ENCODE data around the gene RIPK4. TPM values are rescaled to one million over a fixed set of nuclear protein-coding genes. Genes with fewer than 3 reads are reported as not detected.
A peak's percentile ranks its signal among the peaks of the same experiment; 100 is the strongest.

Gene RIPK4
- total and polyA plus RNA-seq, 8 donors: 8.7 to 37.6 (median 21.2) TPM

GRCh38 chr21:41746744-41747006 is 20.2 kb downstream of the RIPK4 start:
- Histone ChIP-seq H3K4me3 (no peak overlapping the region), H3K9me3 (no peaks in the 10 kb centered on the region), H3K36me3 (peaks cover 22 to 78% (median 66%) of the 10 kb centered on the region in 4 donors), H3K27ac (no peak overlapping the region), H3K27me3 (peaks cover 0 to 31% (median 0%) of the 10 kb centered on the region in 3 donors), H3K4me1 (peaks cover 5 to 42% (median 19%) of the 10 kb centered on the region in 4 donors)
- no peak for TF ChIP-seq POLR2AphosphoS5 (IDR thresholded peaks at IDR 0.05)
- TF ChIP-seq, protein P1, sequence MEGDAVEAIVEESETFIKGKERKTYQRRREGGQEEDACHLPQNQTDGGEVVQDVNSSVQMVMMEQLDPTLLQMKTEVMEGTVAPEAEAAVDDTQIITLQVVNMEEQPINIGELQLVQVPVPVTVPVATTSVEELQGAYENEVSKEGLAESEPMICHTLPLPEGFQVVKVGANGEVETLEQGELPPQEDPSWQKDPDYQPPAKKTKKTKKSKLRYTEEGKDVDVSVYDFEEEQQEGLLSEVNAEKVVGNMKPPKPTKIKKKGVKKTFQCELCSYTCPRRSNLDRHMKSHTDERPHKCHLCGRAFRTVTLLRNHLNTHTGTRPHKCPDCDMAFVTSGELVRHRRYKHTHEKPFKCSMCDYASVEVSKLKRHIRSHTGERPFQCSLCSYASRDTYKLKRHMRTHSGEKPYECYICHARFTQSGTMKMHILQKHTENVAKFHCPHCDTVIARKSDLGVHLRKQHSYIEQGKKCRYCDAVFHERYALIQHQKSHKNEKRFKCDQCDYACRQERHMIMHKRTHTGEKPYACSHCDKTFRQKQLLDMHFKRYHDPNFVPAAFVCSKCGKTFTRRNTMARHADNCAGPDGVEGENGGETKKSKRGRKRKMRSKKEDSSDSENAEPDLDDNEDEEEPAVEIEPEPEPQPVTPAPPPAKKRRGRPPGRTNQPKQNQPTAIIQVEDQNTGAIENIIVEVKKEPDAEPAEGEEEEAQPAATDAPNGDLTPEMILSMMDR (IDR thresholded peaks at IDR 0.05): no peak
- TF ChIP-seq POLR2A (IDR thresholded peaks at IDR 0.05): no peak
- no peak for TF ChIP-seq EP300 (IDR thresholded peaks at IDR 0.05)
- DNase-seq: no peak
- intact Hi-C loops (cut with DNase I; ENCODE audit: low total_unique reads): no loop called here
- WGBS, 5 donors: 79 to 88% (median 80%) methylated on average over 4 to 8 of the region's 8 CpGs

DNA sequence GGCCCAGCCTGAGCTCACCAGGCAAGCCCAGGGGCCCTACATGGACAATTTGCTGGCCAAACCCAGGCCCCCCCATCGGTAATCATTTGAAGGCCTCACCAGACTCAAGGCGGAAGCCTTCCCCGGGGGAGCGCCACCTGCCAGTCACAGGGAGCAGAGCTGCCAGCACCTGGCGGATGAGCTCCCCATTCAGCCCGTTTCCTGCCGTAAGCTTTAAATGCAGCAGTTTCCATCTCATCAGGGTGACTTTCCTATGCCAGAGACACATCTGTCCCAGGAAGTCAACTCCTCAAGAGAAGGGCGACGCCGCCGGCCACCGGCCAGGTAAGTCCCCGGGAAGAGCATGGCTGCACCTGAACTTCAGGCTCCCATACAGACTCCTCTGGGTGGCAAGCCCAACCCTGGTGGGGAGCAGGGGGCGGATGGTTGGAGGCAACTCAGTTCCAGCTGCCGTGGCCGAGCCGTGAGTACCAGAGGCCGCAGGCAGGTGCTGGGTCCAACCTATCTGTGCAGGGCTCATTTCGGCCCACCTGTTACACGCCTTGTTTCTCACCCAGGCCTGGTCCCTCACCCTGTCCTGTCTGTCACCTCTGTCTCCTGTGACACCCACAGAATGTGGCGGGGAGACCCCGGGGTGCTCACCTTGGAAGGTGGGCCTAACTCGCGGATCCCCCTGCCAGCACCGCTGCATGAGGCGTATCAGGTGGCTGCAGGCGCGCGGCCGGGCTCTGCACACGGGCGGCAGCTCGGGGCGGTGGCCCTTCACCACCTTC is 20.7 kb downstream of the RIPK4 start:
- H3K4me3 ChIP-seq: no peak overlapping the region
- no peak for TF ChIP-seq EP300 (IDR thresholded peaks at IDR 0.05)
- no peak for TF ChIP-seq POLR2AphosphoS5 (IDR thresholded peaks at IDR 0.05)
- TF ChIP-seq, protein P1 (IDR thresholded peaks at IDR 0.05): no peak
- TF ChIP-seq POLR2A (IDR thresholded peaks at IDR 0.05): no peak
- WGBS, 5 donors: 88 to 93% (median 91%) methylated on average over 25 to 34 of the region's 34 CpGs
- peaks cover 22 to 83% (median 71%) of the 10 kb centered on the region in 4 donors for H3K36me3 ChIP-seq
- no peak for DNase-seq
- intact Hi-C loops (cut with DNase I; ENCODE audit: low total_unique reads): no loop called here
- H3K9me3 ChIP-seq: no peaks in the 10 kb centered on the region
- H3K27ac ChIP-seq: no peak overlapping the region
- H3K4me1 ChIP-seq: peaks cover 3 to 38% (median 16%) of the 10 kb centered on the region in 4 donors
- peaks cover 0 to 31% (median 0%) of the 10 kb centered on the region in 3 donors for H3K27me3 ChIP-seq

DNA sequence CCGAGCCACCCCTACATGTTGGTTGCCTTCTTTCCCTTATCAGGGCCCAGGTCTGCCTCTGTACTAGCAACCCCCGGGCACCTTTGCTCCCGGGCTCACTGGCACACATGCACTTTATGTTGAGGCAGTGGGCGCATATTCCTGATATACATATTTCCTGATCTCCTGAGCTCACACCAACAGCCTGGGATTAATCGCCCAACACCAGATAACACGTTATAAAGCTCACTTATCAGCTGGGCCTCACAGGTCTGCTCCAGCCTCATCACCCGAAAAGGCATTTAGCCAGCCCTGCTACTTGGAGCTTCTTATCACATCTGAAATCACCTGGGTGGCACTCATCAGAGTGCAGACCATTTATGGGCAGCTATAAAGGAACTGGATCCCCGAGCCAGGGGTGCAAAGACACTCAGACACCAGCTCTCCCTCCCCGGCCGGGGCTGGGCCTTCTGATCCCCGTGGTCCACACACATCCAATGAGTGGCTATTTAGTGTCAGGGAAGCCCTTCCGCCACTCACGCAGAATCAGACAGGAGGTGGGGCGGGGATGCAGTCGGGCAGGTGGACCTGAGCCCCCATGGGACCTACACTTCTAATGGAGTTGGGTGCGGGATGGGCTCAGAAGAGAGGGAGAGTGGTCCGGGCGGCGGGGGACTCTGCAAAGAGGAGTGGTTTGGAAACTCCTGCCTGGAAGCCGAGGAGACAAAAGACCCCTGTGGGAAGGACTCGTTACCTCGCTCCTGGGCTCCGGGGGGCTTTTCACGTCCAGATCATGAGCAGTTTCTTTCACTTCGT is 21.6 kb downstream of the RIPK4 start:
- no peak for DNase-seq
- Histone ChIP-seq H3K4me1 (peaks cover under 1 to 29% (median 7%) of the 10 kb centered on the region in 4 donors), H3K9me3 (no peaks in the 10 kb centered on the region), H3K27ac (no peak overlapping the region), H3K36me3 (peaks cover 22 to 89% (median 80%) of the 10 kb centered on the region in 4 donors), H3K4me3 (no peak overlapping the region), H3K27me3 (peaks cover 0 to 26% (median 0%) of the 10 kb centered on the region in 3 donors)
- 69 to 77% (median 72%) methylated on average over 25 of the region's 25 CpGs for WGBS, 5 donors
- intact Hi-C loops (cut with DNase I; ENCODE audit: low total_unique reads): no loop called here
- TF ChIP-seq, protein P1 (IDR thresholded peaks at IDR 0.05): no peak
- TF ChIP-seq POLR2AphosphoS5 (IDR thresholded peaks at IDR 0.05) (no peak), EP300 (IDR thresholded peaks at IDR 0.05) (no peak), POLR2A (IDR thresholded peaks at IDR 0.05) (no peak)

DNA sequence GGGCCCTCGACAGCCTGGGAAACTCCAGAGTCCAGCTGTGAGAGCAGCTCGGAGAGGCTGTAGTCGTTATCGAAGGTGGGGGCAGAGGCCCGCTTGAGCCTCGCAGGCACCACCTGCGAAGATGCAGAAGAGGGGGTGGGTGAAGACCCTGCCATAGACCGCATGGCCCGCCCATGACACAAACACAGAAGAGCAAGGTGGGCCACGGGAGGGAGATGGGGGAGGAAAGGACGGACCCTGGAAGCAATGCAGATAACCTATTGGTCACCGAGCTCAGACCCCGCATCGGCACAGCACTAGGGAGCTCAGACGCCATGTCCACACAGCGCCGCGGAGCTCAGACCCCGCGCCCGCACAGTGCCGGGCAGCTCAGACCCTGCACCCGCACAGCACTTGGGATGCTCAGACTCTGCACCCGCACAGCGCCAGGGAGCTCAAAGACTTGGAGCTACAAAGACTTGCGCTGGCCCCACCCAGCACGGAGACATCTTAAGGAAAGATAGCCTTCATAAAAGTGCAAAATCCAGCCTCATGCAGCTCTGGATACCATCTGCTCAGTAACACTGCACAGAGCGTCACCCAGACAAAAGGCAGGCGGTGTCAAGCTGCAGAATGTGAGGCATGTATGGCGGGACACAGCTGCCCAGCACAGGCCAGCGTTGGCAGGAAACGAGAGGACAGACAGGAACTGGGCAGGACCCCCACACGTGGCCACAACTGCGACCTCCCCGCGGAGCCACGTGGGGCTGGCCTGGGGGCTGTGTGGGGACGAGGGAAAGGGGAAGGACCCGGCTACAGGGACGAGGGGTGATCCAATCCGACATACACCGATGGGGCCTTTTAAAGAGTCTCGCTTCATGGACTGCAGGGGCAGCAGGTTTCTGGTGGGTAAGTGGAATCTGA is 22.6 kb downstream of the RIPK4 start:
- H3K36me3 ChIP-seq: peaks cover 22 to 95% (median 88%) of the 10 kb centered on the region in 4 donors
- H3K27ac ChIP-seq: no peak overlapping the region
- no peaks in the 10 kb centered on the region for H3K9me3 ChIP-seq
- H3K27me3 ChIP-seq: peaks cover 0 to 24% (median 0%) of the 10 kb centered on the region in 3 donors
- 74 to 85% (median 81%) methylated on average over 35 to 43 of the region's 43 CpGs for WGBS, 5 donors
- intact Hi-C loops (cut with DNase I; ENCODE audit: low total_unique reads): no loop called here
- peaks cover 0 to 26% (median 6%) of the 10 kb centered on the region in 4 donors for H3K4me1 ChIP-seq
- H3K4me3 ChIP-seq: no peak overlapping the region
- TF ChIP-seq EP300 (IDR thresholded peaks at IDR 0.05) (no peak), POLR2AphosphoS5 (IDR thresholded peaks at IDR 0.05) (peak in 1 of 3 donors; percentile 41), POLR2A (IDR thresholded peaks at IDR 0.05) (no peak)
- TF ChIP-seq, protein P1 (IDR thresholded peaks at IDR 0.05): no peak
- DNase-seq: no peak
